Measurements from ENCODE around the gene ZNF91.

GRCh38 chr19:23311551-23311950 lies 83.7 kb downstream of the ZNF91 start:
- no peak for TF ChIP-seq POLR2AphosphoS5 (IDR thresholded peaks at IDR 0.05)
- TF ChIP-seq POLR2A (IDR thresholded peaks at IDR 0.05): no peak
- no peak for TF ChIP-seq CTCF (IDR thresholded peaks at IDR 0.05)
